HEK293T (cell line): ENCODE data around the gene NPEPL1.

ENCODE experiments used
- CTCF ChIA-PET: fragments of 350-600 bp; formaldehyde crosslinking; extraction: SDS; loops from one replicate; lab custom pipeline; 2021; ENCODE audit warnings: antibody characterized with exemption, inconsistent platforms; lab: Yijun Ruan, JAX
- POLR2A ChIA-PET: fragments of 350-600 bp; formaldehyde crosslinking; extraction: SDS; loops from one replicate; lab custom pipeline; 2020; ENCODE audit warnings: antibody characterized with exemption, inconsistent platforms; lab: Yijun Ruan, JAX
- DNase-seq: peaks from one replicate; pipeline ENCODE4 v3.0.0; 2012; ENCODE audit warnings: mixed read lengths; ENCODE audit errors: extremely low spot score
- ARNT ChIP-seq: fragments of 450-650 bp; IDR thresholded peaks from 2 replicates; pipeline ENCODE4 v1.6.1; 2017; ENCODE audit warnings: mild to moderate bottlenecking
- BHLHE40 ChIP-seq: fragments of 450-650 bp; IDR thresholded peaks from 2 replicates; pipeline ENCODE4 v1.6.1; 2016; ENCODE audit warnings: mild to moderate bottlenecking, moderate library complexity, borderline replicate concordance
- CTBP1 ChIP-seq: fragments of 450-650 bp; IDR thresholded peaks from 2 replicates; pipeline ENCODE4 v1.6.1; 2016; ENCODE audit warnings: borderline replicate concordance
- ELF4 ChIP-seq: fragments of 450-650 bp; IDR thresholded peaks from 2 replicates; pipeline ENCODE4 v1.6.1; 2017; ENCODE audit warnings: antibody characterized with exemption
- FOXA1 ChIP-seq: fragments of 450-650 bp; IDR thresholded peaks from 2 replicates; pipeline ENCODE4 v1.6.1; 2016; ENCODE audit warnings: mild to moderate bottlenecking
- FOXK2 ChIP-seq: fragments of 450-650 bp; IDR thresholded peaks from 2 replicates; pipeline ENCODE4 v1.6.1; 2016; ENCODE audit warnings: mild to moderate bottlenecking
- FOXM1 ChIP-seq: fragments of 450-650 bp; IDR thresholded peaks from 2 replicates; pipeline ENCODE4 v1.6.1; 2017; ENCODE audit warnings: mild to moderate bottlenecking, borderline replicate concordance
- HDGF ChIP-seq: fragments of 450-650 bp; IDR thresholded peaks from 2 replicates; pipeline ENCODE4 v1.6.1; 2017; ENCODE audit warnings: antibody characterized with exemption, borderline replicate concordance
- L3MBTL2 ChIP-seq: fragments of 450-650 bp; conservative IDR thresholded peaks from 2 replicates; pipeline ENCODE4 v1.6.1; 2016; ENCODE audit warnings: mild to moderate bottlenecking
- LEF1 ChIP-seq: fragments of 450-650 bp; IDR thresholded peaks from 2 replicates; pipeline ENCODE4 v1.6.1; 2017; ENCODE audit warnings: mild to moderate bottlenecking, borderline replicate concordance
- NFRKB ChIP-seq: fragments of 450-650 bp; IDR thresholded peaks from 2 replicates; pipeline ENCODE4 v1.6.1; 2016; ENCODE audit warnings: mild to moderate bottlenecking, moderate library complexity
- SP1 ChIP-seq: fragments of 450-650 bp; IDR thresholded peaks from 2 replicates; pipeline ENCODE4 v1.6.1; 2017
- SUZ12 ChIP-seq: fragments of 450-650 bp; IDR thresholded peaks from 2 replicates; pipeline ENCODE4 v1.6.1; 2016; ENCODE audit warnings: mild to moderate bottlenecking
- TARDBP ChIP-seq: fragments of 450-650 bp; IDR thresholded peaks from 2 replicates; pipeline ENCODE4 v1.6.1; 2016
- ZNF384 ChIP-seq: fragments of 450-650 bp; IDR thresholded peaks from 2 replicates; pipeline ENCODE4 v1.6.1; 2016
- TF ChIP-seq, protein P1 (sequence below): fragments of 450-650 bp; IDR thresholded peaks from 2 replicates; pipeline ENCODE4 v1.6.1; 2016

NPEPL1 gene

GRCh38 chr20:58698741-58699622 is 6.4 kb downstream of the NPEPL1 start:
- CTCF ChIA-PET = no interaction called here
- no peak for DNase-seq
- no peak for TF ChIP-seq FOXK2
- TF ChIP-seq FOXM1 = no peak
- TF ChIP-seq ZNF384 = no peak
- POLR2A ChIA-PET = no interaction called here

DNA sequence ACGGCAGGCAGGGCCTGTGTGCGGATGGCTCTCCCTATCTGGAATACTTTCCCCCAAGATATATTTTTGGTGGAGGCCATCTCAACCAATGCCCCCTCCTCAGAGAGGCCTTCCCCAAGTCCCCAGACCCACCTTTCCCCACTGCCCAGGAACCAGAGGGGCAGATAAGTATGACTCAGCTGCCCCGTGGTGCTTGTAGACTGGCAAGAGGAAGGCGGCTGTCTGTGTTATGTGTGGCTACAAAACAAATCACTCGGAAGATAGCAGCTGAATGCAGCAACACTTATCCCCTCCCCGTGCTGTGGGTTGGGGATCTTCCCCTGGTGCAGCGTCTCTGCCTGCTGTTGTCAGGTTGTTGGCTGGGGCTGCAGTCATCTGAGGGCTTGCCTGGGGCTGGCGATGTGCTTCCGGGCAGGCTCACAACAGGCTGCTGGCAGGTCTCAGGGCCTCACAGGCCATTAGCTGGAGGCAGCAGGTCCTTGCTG is 7.1 kb downstream of the NPEPL1 start:
- no peak for DNase-seq
- TF ChIP-seq FOXK2 = no peak
- no peak for TF ChIP-seq LEF1
- TF ChIP-seq ZNF384 = no peak
- TF ChIP-seq ARNT = no peak
- TF ChIP-seq SP1 = no peak
- TF ChIP-seq FOXM1 = no peak
- no peak for TF ChIP-seq L3MBTL2
- no peak for TF ChIP-seq BHLHE40
- TF ChIP-seq HDGF = no peak
- no peak for TF ChIP-seq FOXA1
- TF ChIP-seq, protein P1, sequence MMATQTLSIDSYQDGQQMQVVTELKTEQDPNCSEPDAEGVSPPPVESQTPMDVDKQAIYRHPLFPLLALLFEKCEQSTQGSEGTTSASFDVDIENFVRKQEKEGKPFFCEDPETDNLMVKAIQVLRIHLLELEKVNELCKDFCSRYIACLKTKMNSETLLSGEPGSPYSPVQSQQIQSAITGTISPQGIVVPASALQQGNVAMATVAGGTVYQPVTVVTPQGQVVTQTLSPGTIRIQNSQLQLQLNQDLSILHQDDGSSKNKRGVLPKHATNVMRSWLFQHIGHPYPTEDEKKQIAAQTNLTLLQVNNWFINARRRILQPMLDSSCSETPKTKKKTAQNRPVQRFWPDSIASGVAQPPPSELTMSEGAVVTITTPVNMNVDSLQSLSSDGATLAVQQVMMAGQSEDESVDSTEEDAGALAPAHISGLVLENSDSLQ = no peak
- TF ChIP-seq CTBP1 = no peak
- TF ChIP-seq TARDBP = no peak
- TF ChIP-seq SUZ12 = no peak
- no peak for TF ChIP-seq ELF4
- no peak for TF ChIP-seq NFRKB
- CTCF ChIA-PET = no interaction called here
- POLR2A ChIA-PET = no interaction called here

DNA sequence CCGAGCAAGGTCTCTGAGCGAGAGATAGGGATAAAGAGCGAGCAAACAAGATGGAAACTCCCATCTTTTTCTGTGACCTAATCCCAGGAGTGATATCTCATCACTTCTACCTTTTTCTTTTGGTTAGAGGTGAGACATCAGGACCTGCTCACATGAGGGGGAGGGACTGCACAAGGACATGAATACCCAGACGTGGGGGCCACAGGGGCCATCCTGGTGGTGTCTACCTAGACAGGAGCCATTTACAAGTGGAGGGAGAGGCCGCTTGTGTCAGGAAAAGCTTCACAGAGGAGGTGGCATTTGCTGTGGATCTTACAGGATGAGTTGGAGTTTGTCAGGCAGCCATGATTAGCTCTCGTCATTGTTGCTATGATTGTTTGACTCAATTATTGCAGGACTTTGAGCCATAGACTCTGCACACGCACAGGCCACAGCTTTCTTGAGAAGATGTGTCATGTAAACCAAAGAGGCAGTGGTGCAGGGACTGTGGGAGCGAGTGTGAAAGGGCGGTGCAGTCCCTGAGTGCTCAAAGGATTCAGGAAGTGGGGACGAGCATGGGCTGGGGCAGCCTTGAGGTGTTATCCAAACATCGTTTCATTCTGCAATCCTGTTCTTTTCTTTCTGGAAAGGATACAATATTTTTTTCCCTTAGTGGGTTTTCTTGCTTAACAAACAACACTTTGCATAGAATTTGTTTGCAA is 7.7 kb downstream of the NPEPL1 start:
- POLR2A ChIA-PET = no interaction called here
- no peak for TF ChIP-seq TARDBP
- no peak for TF ChIP-seq ARNT
- no peak for TF ChIP-seq FOXM1
- no peak for TF ChIP-seq L3MBTL2
- TF ChIP-seq CTBP1 = no peak
- TF ChIP-seq FOXK2 = no peak
- TF ChIP-seq ELF4 = no peak
- no peak for TF ChIP-seq BHLHE40
- TF ChIP-seq NFRKB = no peak
- TF ChIP-seq ZNF384 = no peak
- no peak for TF ChIP-seq LEF1
- no peak for TF ChIP-seq HDGF
- TF ChIP-seq SP1 = no peak
- no peak for TF ChIP-seq FOXA1
- TF ChIP-seq, protein P1 = no peak
- no peak for TF ChIP-seq SUZ12
- CTCF ChIA-PET = no interaction called here

DNA sequence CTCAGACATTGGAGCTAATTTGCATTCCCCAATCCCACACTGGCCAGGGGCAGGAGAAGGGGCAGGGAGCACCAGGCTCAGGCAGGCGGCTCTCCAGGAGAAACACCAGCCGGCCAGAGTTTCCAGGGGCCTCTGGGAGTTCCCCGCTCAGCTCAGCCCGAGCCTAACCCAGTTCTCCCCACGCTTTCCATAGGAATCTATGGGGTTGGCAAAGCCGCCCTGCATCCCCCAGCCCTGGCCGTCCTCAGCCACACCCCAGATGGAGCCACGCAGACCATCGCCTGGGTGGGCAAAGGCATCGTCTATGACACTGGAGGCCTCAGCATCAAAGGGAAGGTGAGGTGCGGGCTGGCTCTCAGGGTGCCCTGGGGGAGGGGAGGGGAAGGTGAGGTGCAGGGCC is 8.2 kb downstream of the NPEPL1 start:
- DNase-seq = no peak
- ChIA-PET POLR2A (no interaction called here), CTCF (no interaction called here)
- TF ChIP-seq NFRKB = no peak
- no peak for TF ChIP-seq TARDBP
- TF ChIP-seq LEF1 = no peak
- TF ChIP-seq ARNT = no peak
- TF ChIP-seq HDGF = no peak
- TF ChIP-seq, protein P1 = no peak
- no peak for TF ChIP-seq ELF4
- TF ChIP-seq FOXK2 = no peak

More for the DNA sequence above, 7.7 kb downstream of the NPEPL1 start:
- DNase-seq = no peak

GRCh38 chr20:58701431-58702160 is 9.0 kb downstream of the NPEPL1 start:
- no peak for DNase-seq
- ChIA-PET CTCF (no interaction called here), POLR2A (no interaction called here)
- no peak for TF ChIP-seq LEF1
- TF ChIP-seq L3MBTL2 = no peak
- no peak for TF ChIP-seq FOXA1
- no peak for TF ChIP-seq NFRKB
- no peak for TF ChIP-seq SUZ12
- TF ChIP-seq HDGF = no peak
- no peak for TF ChIP-seq FOXK2
- no peak for TF ChIP-seq FOXM1
- no peak for TF ChIP-seq CTBP1
- no peak for TF ChIP-seq ARNT
- TF ChIP-seq SP1 = no peak
- no peak for TF ChIP-seq ZNF384
- TF ChIP-seq BHLHE40 = no peak
- TF ChIP-seq ELF4 = no peak
- TF ChIP-seq TARDBP = no peak
